Esophagus squamous epithelium (tissue), 5 donors: ENCODE data around the gene SKA2. TPM values are rescaled to one million over a fixed set of nuclear protein-coding genes. Genes with fewer than 3 reads are reported as not detected.

Source experiments
- DNase-seq: peaks from one replicate; lab custom pipeline; 2025; lab: John Stamatoyannopoulos, UW
- H3K27ac ChIP-seq, 4 donors: fragments of 200-600 bp; sonication (generic); one replicate each; pipeline ENCODE4 v1.5.1; 2016 to 2019; ENCODE audit warnings: mild to moderate bottlenecking in 1 of 4
- H3K27me3 ChIP-seq, 4 donors: fragments of 200-600 bp; sonication (generic); 1 replicate in 3 of 4; 2 replicates in 1 of 4; pipeline versions ENCODE4 v1.5.1 to v1.6.0; 2017 to 2021; ENCODE audit warnings: antibody characterized with exemption in 1 of 4
- H3K36me3 ChIP-seq, 3 donors: fragments of 200-600 bp; sonication (generic); one replicate each; pipeline ENCODE4 v1.5.1; 2016 to 2019
- H3K4me1 ChIP-seq, 3 donors: fragments of 200-600 bp; sonication (generic); one replicate each; pipeline ENCODE4 v1.5.1; 2017 to 2019
- H3K4me3 ChIP-seq, 4 donors: fragments of 200-600 bp; sonication (generic); 1 replicate in 3 of 4; 2 replicates in 1 of 4; pipeline ENCODE4 v1.5.1; 2016 to 2019; ENCODE audit warnings: mild to moderate bottlenecking in 2 of 4, moderate library complexity in 1 of 4
- H3K9me3 ChIP-seq, 3 donors: fragments of 200-600 bp; sonication (generic); one replicate each; pipeline ENCODE4 v1.5.1; 2016 to 2019
- POLR2A ChIP-seq, 4 donors: fragments of 450-650 bp; IDR thresholded peaks; one replicate each; pipeline ENCODE4 v1.6.1; 2017; ENCODE audit warnings: antibody characterized with exemption in 4 of 4, mild to moderate bottlenecking in 4 of 4, moderate library complexity in 3 of 4
- WGBS, 2 donors: methylation state at CpG; one replicate each; pipeline ENCODE4 v1.1.5; 2018; 5-methylcytosine and 5-hydroxymethylcytosine counted together
- intact Hi-C: fragments of 100-400 bp; cut with DNase I; formaldehyde crosslinking; loops from one replicate; pipeline ENCODE4 v1.15.0; 2022
- total RNA-seq, 4 donors: library from RNA; depleted of rRNA; stranded (reverse); fragments of >200 nt; gene quantifications; one replicate each; pipeline ENCODE4 v1.1.0, GENCODE V29; 2016
- TF ChIP-seq, protein P1 (sequence below), 6 experiments: fragments of 450-650 bp in 4 of 6; fragments of 200-600 bp in 2 of 6; sonication (generic) in 2 of 6; IDR thresholded peaks; one replicate each; pipeline ENCODE4 v1.5.1; 2016 to 2019; ENCODE audit warnings: antibody characterized with exemption in 6 of 6, mild to moderate bottlenecking in 4 of 6, moderate library complexity in 4 of 6
- donor health status: DM: yes; HTN: yes; CAD: no.

Gene SKA2
- total RNA-seq, 4 donors from 2014 or later, result 12.5 to 57.2 (median 37.6) TPM

DNA sequence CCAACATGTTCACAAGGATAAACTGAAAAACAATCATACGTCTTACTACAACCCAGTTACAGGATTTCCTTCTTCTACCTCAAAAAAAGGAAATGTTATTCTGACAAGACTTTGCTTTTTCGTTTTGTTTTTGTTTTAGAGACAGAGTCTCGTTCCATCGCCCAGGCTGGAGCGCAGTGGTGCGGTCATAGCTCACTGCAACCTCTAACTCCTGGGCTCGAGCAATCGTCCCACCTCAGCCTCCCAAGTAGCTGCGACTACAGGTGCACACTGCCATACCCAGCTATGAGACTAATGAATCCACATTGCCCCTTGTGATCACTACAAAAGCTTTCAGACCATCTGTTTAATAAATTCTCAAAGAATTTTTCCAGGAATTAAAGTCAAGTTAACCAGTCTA lies 39.5 kb downstream of the SKA2 start:
- no peak overlapping the region for H3K27ac ChIP-seq
- no peaks in the 10 kb centered on the region for H3K4me1 ChIP-seq
- no peaks in the 10 kb centered on the region for H3K27me3 ChIP-seq
- no peaks in the 10 kb centered on the region for H3K9me3 ChIP-seq
- H3K4me3 ChIP-seq, result no peak overlapping the region
- no peak for DNase-seq
- intact Hi-C loops, result no loop called here
- H3K36me3 ChIP-seq, result peaks cover 0 to 68% (median 0%) of the 10 kb centered on the region in 3 donors
- WGBS, 2 donors, result 90 to 94% methylated on average over 9 of the region's 9 CpGs
- TF ChIP-seq, protein P1, sequence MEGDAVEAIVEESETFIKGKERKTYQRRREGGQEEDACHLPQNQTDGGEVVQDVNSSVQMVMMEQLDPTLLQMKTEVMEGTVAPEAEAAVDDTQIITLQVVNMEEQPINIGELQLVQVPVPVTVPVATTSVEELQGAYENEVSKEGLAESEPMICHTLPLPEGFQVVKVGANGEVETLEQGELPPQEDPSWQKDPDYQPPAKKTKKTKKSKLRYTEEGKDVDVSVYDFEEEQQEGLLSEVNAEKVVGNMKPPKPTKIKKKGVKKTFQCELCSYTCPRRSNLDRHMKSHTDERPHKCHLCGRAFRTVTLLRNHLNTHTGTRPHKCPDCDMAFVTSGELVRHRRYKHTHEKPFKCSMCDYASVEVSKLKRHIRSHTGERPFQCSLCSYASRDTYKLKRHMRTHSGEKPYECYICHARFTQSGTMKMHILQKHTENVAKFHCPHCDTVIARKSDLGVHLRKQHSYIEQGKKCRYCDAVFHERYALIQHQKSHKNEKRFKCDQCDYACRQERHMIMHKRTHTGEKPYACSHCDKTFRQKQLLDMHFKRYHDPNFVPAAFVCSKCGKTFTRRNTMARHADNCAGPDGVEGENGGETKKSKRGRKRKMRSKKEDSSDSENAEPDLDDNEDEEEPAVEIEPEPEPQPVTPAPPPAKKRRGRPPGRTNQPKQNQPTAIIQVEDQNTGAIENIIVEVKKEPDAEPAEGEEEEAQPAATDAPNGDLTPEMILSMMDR (IDR thresholded peaks at IDR 0.05), result no peak
- no peak for TF ChIP-seq POLR2A (IDR thresholded peaks at IDR 0.05)

DNA sequence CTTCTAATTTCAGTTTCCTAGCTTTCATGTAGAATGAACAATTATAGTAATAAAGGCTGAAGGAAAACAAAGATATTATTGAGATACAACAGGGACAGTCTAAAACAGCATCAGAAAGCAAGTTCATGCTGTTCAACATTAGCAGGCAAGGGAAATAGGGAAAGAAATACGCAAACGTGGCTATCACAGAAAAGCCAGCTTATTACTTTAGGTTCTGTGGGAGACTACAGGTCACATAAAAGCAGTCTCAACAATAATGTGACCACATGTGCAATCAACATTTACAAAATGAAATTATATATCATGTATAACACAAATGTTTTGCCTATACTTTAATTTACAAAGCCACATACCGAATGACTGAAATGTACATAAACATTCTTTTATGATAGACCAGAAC lies 43.4 kb downstream of the SKA2 start:
- DNase-seq, result no peak
- TF ChIP-seq, protein P1 (IDR thresholded peaks at IDR 0.05), result no peak
- no peak for TF ChIP-seq POLR2A (IDR thresholded peaks at IDR 0.05)
- H3K27me3 ChIP-seq, result no peaks in the 10 kb centered on the region
- peaks cover 0 to 21% (median 0%) of the 10 kb centered on the region in 3 donors for H3K4me1 ChIP-seq
- intact Hi-C loops, result no loop called here
- H3K36me3 ChIP-seq, result peaks cover 0 to 40% (median 0%) of the 10 kb centered on the region in 3 donors
- WGBS, 2 donors, result 78 to 82% methylated on average over 3 of the region's 3 CpGs
- H3K4me3 ChIP-seq, result no peak overlapping the region
- H3K27ac ChIP-seq, result no peak overlapping the region
- no peaks in the 10 kb centered on the region for H3K9me3 ChIP-seq

DNA sequence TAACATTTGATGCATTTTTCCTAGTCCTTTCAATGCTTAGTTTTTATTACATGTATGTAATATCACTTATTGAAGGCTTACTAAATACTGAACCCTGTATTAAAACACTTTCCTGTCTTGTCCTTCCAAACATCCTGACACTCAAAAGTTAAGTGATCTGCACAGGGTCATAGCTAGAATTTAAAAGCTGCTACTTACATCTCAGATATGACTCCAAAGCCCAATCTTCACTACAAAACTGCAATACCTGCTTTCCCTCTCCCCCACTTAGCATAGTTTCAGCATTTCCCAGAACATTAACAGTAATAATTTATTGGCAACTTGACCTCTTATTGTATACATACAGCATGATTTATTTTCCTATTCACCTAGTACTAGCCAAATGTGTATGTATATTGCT lies 44.0 kb downstream of the SKA2 start:
- Histone ChIP-seq H3K36me3 (peaks cover 0 to 35% (median 0%) of the 10 kb centered on the region in 3 donors), H3K27me3 (no peaks in the 10 kb centered on the region), H3K9me3 (no peaks in the 10 kb centered on the region), H3K27ac (no peak overlapping the region), H3K4me1 (peaks cover 0 to 23% (median 0%) of the 10 kb centered on the region in 3 donors), H3K4me3 (no peak overlapping the region)
- TF ChIP-seq, protein P1 (IDR thresholded peaks at IDR 0.05), result no peak
- TF ChIP-seq POLR2A (IDR thresholded peaks at IDR 0.05), result no peak
- intact Hi-C loops, result no loop called here
- DNase-seq, result no peak

DNA sequence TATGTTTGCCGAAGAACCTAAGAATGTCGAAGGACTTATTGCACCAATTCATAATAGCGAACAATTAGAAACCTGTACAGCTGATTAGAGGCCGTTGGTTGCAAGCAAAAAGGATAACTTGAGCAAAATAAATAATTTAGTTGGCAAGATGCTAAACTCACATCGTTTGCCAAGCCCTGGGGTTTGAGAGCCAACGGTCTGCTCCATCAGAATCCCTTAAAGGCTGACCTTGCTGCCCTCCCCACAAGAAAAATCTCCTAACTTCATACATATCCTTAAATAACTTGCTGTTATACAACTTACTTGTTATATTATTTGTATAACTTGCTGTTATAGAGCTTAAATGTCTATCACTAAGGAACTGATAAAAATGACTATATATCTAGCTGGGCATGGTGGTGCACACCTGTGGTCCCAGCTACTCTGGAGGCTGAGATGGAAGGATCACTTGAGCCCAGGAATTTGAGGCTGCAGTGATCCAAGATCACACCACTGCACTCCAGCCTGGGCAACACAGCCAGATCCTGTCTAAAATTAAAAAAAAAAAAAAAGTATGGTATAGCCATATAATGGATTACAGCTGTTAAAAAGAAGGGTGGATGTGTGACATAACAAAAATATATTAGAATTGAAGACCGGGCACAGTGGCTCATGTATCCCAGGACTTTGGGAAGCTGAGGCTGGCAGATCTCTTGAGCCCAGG lies 46.4 kb downstream of the SKA2 start:
- Histone ChIP-seq H3K4me3 (no peak overlapping the region), H3K27ac (no peak overlapping the region), H3K9me3 (no peaks in the 10 kb centered on the region), H3K36me3 (peaks cover 0 to 23% (median 0%) of the 10 kb centered on the region in 3 donors), H3K4me1 (peaks cover 0 to 43% (median 13%) of the 10 kb centered on the region in 3 donors), H3K27me3 (no peaks in the 10 kb centered on the region)
- no peak for DNase-seq
- TF ChIP-seq POLR2A (IDR thresholded peaks at IDR 0.05), result no peak
- TF ChIP-seq, protein P1 (IDR thresholded peaks at IDR 0.05), result no peak
- intact Hi-C loops, result loop anchor here (10.0 kb wide), 1 partner anchor 46 kb away; the partner anchor contains the start of genes PRR11 and SKA2
- 78 to 79% methylated on average over 7 of the region's 7 CpGs for WGBS, 2 donors

DNA sequence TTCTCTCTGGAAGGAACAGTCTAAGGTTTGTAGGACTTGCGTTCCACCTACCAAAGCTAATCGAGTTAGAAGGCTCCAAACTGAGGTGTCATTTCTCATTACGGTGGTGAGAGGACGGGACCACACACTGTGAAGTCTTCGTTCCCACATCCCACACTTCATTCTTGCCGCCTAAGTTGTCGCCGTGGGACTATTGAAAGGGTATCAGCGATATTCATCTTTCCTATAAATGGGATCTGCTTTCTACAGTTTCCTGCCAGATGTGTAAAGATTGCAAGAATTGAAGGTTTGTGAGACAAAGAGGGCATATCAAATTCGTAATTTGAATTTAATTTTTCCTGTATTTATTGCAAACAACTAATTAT lies 47.7 kb downstream of the SKA2 start:
- DNase-seq, result no peak
- H3K27ac ChIP-seq, result peak overlapping the region; percentile 90 to 95 (median 92)
- H3K36me3 ChIP-seq, result peaks cover 0 to 28% (median 0%) of the 10 kb centered on the region in 3 donors
- WGBS, 2 donors, result 0 to 1% methylated on average over 10 of the region's 10 CpGs
- no peaks in the 10 kb centered on the region for H3K9me3 ChIP-seq
- TF ChIP-seq, protein P1 (IDR thresholded peaks at IDR 0.05), result peak in 1 of 6 experiments; percentile 0
- no peak for TF ChIP-seq POLR2A (IDR thresholded peaks at IDR 0.05)
- H3K4me3 ChIP-seq, result peak overlapping the region; percentile 72 to 98 (median 84)
- H3K4me1 ChIP-seq, result peaks cover 0 to 43% (median 13%) of the 10 kb centered on the region in 3 donors
- intact Hi-C loops, result loop anchor here (10.0 kb wide), 1 partner anchor 48 kb away; the partner anchor contains the start of genes PRR11 and SKA2
- H3K27me3 ChIP-seq, result no peaks in the 10 kb centered on the region
